Measurements from ENCODE around the gene TMEM143. TPM values are rescaled to one million over a fixed set of nuclear protein-coding genes. Genes with fewer than 3 reads are reported as not detected.
"Not testable (repeated sequence)": the region's sequence is repeated elsewhere in the genome, so short reads cannot be mapped to it uniquely, and the experiment has no call there.

Gene TMEM143
- total RNA-seq, 2 donors from 2014 or later = 20.5 to 33.7 TPM

DNA sequence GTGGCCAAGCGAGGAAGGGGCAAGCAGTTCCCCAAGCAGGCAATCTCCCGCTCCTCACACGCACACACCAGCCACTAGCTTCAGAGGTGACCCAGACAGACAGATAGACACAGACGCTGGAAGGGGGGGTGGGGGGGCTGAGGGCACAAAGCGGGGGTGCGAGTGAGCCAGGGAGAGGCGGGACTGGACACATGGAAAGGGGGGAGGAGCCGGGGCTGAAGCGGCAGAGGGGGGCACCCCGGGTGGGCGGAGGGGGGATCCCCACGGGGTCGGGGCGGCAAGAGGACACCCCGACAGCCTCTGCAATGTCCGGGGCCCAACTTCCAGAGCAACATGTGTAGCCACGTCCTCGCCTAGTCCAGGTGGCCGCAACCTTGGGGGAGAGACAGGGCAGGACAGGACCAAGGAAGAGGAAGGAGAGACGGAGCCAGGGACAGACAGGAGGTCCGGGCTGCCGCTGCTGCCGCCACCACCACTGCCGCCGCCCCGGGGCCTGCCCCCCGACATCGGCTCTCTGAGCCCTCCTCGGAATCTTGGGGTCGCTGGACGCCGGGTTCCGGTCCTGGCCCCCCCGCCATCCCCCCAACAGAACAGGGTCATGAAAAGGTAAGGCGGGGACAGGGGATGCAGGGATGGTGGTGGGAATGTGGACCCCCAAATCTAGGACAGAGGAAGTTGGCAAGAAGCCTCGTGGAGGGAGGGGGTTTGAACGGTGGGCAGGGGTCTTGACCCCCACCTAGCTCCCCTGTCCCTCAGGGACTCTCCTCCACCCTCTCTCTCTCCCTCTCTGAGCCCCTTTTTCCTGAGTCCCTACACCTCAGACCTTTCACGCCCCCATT is 30.8 kb upstream of the TMEM143 start:
- Mint-ChIP-seq H3K4me1 (peaks cover 27% of the 10 kb centered on the region), H3K4me3 (peak overlapping the region; percentile 61)

DNA sequence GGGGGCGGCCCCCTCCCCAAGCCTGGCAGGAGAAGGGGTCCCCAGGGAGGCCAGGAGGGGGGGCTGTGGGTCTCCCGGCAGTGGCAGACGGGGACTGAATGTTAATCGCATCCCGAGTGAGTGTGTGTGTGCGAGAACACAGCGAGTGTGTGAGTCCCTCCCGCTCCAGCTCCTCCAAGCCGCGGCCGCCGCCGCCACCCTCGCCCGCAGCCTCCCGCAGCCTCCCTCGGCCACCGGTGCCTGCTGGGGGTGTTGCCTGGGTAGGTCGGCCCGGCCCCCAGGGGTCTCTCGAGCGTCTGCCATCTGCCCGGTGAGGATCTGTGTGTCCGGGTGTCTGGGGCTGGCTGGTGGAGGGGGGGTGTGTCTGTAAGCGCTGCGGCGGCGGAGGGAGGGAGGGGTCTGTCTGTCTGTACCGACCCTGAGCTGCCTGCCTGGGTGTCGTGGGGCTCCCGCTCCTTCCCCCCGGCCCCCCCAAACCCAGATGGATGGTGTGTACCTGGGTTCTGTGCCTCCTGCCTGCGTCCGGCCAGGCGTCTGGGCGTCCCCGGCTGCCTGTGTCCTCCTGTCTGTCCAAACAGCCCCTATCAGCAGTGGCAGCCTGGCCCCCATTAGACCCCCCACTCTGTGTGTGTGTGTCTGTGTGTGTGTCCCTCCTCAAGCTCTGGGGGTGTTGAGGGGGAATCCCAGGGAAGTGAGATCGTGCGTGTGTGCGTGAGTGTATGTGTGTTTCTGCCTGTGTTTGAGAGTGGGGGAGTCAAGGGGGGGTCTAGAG is 30.0 kb upstream of the TMEM143 start, which contains the start of gene GRIN2D:
TSS of gene GRIN2D (plus strand) at position 110 of the 772 bp plus-strand sequence. CDS start 4,725 bp downstream, outside the sequence.
- H3K27ac Mint-ChIP-seq = peak within 1 kb of the TSS; percentile 50
- peak within 1 kb of the TSS; percentile 61 for H3K4me3 Mint-ChIP-seq
- H3K9me3 Mint-ChIP-seq = no peaks in the 10 kb centered on the region
- peaks cover 14% of the 10 kb centered on the region for H3K36me3 Mint-ChIP-seq (ENCODE audit: low read depth)
- H3K27me3 Mint-ChIP-seq = peaks cover 32% of the 10 kb centered on the region
- peaks cover 20% of the 10 kb centered on the region for H3K4me1 Mint-ChIP-seq
- ATAC-seq (replicated peaks) = no peak

More for the DNA sequence above, 30.8 kb upstream of the TMEM143 start:
- no peak for ATAC-seq (replicated peaks)
- H3K9me3 Mint-ChIP-seq = peaks cover 3% of the 10 kb centered on the region
- peaks cover 6% of the 10 kb centered on the region for H3K36me3 Mint-ChIP-seq (ENCODE audit: low read depth)
- peak overlapping the region; percentile 36 for H3K27ac Mint-ChIP-seq
- H3K27me3 Mint-ChIP-seq = peaks cover 32% of the 10 kb centered on the region

DNA sequence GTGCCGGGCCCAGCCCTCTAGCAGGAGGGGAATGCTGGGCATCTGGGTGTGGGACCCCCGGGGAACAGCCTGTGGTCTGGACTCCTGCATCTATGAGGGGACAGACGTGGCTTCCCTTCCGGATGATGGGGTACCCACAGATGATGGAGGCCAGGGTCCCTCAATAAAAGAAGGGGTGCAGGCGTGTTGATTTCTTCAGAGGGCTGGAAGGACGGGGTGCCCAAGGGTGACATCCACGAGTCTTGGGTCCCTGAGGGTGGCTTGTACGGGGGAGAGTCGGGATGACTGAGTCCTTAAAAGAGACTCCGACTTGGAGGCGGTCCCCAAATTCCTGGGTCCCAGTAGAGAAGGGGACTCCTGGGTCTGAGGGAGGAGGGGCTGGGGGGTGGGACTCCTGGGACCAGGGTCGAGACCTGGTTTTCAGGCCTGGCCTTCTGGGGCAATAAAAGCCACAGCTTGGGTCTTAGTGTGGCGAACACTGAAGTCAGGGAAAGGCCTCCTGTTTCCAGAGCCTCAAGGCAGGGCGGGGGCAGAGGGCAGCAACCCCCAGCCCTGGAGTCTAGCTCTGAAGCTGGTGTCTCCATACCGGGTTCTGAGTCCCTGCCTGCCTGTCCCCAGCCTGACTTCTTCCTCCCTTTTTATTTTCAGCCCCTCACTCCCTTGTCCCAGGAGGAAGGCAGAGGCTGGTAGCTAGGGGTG is 29.3 kb upstream of the TMEM143 start:
- Mint-ChIP-seq H3K9me3 (no peaks in the 10 kb centered on the region), H3K27me3 (peaks cover 32% of the 10 kb centered on the region), H3K4me3 (peak overlapping the region; percentile 40), H3K27ac (peak overlapping the region; percentile 50), H3K4me1 (peaks cover 18% of the 10 kb centered on the region), H3K36me3 (ENCODE audit: low read depth) (peaks cover 21% of the 10 kb centered on the region)
- ATAC-seq (replicated peaks) = no peak

DNA sequence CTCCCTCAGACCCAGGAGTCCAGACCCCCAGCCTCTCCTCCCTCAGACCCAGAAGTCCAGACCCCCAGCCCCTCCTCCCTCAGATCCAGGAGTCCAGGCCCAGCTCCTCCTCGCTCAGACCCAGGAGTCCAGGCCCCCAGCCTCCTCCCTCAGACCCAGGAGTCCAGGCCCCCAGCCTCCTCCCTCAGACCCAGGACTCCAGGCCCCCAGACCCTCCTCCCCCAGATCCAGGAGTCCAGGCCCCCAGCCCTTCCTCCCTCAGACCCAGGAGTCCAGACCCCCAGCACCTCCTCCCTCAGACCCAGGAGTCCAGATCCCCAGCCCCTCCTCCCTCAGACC is 28.2 kb upstream of the TMEM143 start:
- not testable (repeated sequence) for ATAC-seq (replicated peaks); H3K27ac Mint-ChIP-seq; H3K9me3 Mint-ChIP-seq; H3K4me1 Mint-ChIP-seq
- Mint-ChIP-seq H3K27me3 (peaks cover 22% of the 10 kb centered on the region), H3K36me3 (ENCODE audit: low read depth) (peaks cover 32% of the 10 kb centered on the region), H3K4me3 (peak overlapping the region; percentile 91)

DNA sequence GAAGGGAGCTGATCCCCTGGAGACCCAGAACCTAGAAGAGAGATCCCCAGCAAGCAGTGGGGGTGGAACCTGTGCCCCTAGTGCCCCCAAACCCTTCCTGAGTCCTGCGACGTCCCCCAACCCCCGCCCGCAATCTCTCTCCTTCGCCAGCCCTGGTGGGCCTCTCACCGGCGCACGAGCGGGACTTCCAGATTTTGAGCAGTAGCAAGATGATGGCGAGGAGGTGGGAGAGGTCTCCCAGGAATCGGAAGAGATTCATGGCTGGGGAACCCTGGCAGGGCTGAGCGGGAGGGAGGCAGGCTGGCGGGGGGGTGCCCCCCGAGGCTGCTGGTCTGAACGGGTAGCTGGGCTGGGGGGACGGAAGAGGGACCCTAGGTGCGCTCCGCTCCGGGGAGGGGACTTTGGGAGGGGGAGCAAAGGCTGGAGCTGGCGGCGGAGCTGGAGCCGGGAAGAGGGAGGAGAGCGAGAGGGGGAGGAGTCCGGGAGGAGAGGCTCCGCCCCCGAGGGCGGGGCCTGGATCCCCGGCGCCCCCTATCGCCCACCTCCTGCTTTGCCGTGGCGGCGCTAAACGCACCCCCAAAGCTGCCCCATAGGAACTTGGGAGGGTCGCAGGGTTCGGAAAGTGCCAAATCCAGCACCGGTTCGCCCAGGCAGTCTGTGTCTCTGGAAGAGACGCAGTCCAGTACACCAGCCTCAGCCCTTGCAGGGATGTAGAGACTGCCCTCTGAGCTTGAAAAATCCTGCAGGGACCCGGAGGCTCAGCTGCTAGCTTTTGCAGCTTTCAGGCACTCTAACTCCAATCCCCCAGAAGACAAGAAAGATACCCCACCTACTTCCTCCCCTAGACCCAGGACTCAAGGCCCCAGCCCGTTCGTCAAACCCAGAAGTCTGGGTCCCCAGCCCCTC is 27.6 kb upstream of the TMEM143 start, which contains the start of gene KDELR1:
TSS of gene KDELR1 (minus strand) at position 452 of the 906 bp plus-strand sequence. CDS start at position 259, 193 bp downstream.
- Mint-ChIP-seq H3K9me3 (no peaks in the 10 kb centered on the region), H3K36me3 (ENCODE audit: low read depth) (peaks cover 38% of the 10 kb centered on the region), H3K27ac (peak within 1 kb of the TSS; percentile 97), H3K27me3 (peaks cover 22% of the 10 kb centered on the region), H3K4me1 (peaks cover 8% of the 10 kb centered on the region), H3K4me3 (peak within 1 kb of the TSS; percentile 91)
- ATAC-seq (replicated peaks) = peak; percentile 86

DNA sequence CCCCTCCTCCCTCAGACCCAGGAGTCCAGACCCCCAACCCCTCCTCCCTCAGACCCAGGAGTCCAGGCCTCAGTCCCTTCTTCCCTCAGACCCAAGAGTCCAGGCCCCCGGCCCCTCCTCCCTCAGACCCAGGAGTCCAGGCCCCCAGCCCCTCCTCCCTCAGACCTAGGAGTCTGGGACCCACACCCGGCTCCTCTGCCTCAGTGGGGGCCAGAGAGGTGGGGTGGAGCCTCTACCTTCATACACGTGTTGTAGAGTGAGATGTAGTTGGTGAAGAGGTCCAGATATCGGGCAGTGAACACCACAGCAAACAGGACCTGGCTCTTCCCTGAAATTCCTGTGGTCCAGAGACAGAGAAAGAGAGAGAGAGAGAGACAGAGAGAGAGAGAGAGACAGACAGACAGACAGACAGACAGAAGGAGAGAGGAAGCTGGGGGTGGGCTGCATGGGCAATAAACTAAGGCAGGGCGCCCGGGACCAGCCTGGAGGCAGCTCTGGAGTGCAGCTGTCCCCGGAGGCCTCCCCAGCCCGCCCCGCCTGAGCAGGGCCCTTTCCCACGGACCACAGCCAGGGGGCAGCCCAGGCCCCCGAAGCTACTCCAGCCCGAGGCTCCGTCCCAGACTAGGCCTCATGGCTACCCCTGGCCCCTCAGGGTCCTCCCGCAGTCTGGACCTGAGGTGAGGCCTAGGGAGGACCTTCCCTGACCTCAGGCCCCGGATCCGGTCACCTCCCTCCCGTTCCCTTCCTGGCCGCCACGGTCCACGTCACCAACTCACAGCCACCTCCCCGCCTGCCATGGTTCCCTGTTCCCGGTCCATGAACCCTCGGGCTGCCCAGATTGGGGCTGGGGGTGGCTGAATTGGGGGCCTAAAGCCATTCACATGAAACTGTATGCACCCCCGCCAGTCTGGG is 26.7 kb upstream of the TMEM143 start:
- ATAC-seq (replicated peaks) = peak; percentile 71
- peak overlapping the region; percentile 97 for H3K27ac Mint-ChIP-seq

DNA sequence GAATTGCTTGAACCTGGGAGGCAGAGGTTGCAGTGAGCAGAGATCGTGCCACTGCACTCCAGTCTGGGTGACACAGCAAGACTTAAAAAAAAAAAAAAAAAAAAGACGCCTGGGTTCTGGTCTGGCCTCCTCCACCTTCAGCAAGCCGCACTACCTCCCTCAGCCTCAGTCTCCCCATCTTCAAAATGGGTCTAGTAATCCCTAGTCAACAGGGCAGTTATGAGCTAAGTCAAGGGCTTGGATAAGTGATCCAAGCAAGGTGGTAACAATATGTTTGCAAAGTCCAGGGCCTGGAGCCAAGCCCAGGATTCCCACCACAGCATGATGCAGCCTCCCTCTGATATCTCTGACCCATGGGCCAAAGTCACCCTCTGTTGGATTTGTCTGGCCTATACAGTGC is 23.2 kb upstream of the TMEM143 start:
- H3K36me3 Mint-ChIP-seq (ENCODE audit: low read depth) = peaks cover 82% of the 10 kb centered on the region
- ATAC-seq (replicated peaks) = no peak
- H3K9me3 Mint-ChIP-seq = no peaks in the 10 kb centered on the region
- no peaks in the 10 kb centered on the region for H3K27me3 Mint-ChIP-seq
- no peak overlapping the region for H3K27ac Mint-ChIP-seq
- no peak overlapping the region for H3K4me3 Mint-ChIP-seq
- no peaks in the 10 kb centered on the region for H3K4me1 Mint-ChIP-seq

More for the DNA sequence above, 26.7 kb upstream of the TMEM143 start:
- peak overlapping the region; percentile 91 for H3K4me3 Mint-ChIP-seq
- H3K27me3 Mint-ChIP-seq = peaks cover 15% of the 10 kb centered on the region
- H3K9me3 Mint-ChIP-seq = no peaks in the 10 kb centered on the region
- H3K36me3 Mint-ChIP-seq (ENCODE audit: low read depth) = peaks cover 47% of the 10 kb centered on the region
- H3K4me1 Mint-ChIP-seq = peaks cover 8% of the 10 kb centered on the region

DNA sequence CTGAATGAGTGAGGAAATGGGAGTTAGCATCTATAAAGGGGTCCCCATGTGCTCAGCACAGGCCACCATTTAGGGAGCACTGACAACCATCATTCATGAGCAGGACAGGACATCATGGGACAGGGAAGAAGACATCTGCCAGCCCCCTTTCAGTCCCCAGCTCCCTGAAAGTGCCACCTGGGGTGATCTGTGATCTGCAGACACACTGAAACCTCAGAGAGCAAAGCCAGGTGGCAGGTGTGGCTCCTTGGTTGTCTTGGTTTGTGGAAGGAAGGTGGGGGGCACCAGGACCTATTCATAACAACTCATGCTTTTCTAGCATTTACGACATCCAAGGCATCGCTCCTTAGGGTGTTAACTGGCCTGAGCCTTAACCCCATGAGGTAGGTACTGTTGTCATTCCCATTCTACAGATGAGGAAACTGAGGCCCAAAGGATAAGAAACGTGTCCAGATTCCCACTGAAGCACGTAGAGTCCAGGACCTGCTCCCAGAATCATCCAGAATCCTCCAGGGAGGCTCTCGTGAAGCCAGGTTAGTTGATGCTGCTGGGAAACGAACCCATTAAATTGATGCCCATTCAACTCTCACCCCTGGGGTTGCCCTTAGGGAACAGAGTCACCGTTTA is 21.8 kb upstream of the TMEM143 start:
- Mint-ChIP-seq H3K27ac (peak overlapping the region; percentile 21), H3K4me1 (no peaks in the 10 kb centered on the region), H3K27me3 (no peaks in the 10 kb centered on the region), H3K9me3 (no peaks in the 10 kb centered on the region), H3K36me3 (ENCODE audit: low read depth) (peaks cover 83% of the 10 kb centered on the region), H3K4me3 (no peak overlapping the region)
- no peak for ATAC-seq (replicated peaks)

DNA sequence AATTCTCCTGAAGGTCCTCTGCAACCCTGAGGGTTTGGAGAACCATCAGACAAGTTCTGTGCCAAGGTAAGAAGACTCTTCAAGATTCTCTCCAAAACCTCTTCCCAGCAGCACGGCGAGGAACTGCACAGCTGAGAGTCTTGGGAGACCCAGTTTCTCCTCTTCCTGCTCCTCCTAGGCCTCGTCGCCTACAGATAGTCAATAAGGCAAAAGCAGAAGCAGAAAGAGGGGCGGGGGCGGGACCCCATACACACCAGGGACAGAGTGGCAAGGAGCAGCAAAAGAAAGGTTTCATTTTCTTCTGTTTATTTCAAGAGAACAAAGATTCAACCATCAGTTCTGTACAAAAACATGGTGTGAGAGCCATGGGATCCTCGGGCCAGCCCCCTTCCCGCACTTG is 18.5 kb upstream of the TMEM143 start:
- no peak overlapping the region for H3K4me3 Mint-ChIP-seq
- H3K27ac Mint-ChIP-seq = no peak overlapping the region
- peaks cover 61% of the 10 kb centered on the region for H3K36me3 Mint-ChIP-seq (ENCODE audit: low read depth)
- no peaks in the 10 kb centered on the region for H3K27me3 Mint-ChIP-seq
- no peaks in the 10 kb centered on the region for H3K4me1 Mint-ChIP-seq
- no peak for ATAC-seq (replicated peaks)
- no peaks in the 10 kb centered on the region for H3K9me3 Mint-ChIP-seq

DNA sequence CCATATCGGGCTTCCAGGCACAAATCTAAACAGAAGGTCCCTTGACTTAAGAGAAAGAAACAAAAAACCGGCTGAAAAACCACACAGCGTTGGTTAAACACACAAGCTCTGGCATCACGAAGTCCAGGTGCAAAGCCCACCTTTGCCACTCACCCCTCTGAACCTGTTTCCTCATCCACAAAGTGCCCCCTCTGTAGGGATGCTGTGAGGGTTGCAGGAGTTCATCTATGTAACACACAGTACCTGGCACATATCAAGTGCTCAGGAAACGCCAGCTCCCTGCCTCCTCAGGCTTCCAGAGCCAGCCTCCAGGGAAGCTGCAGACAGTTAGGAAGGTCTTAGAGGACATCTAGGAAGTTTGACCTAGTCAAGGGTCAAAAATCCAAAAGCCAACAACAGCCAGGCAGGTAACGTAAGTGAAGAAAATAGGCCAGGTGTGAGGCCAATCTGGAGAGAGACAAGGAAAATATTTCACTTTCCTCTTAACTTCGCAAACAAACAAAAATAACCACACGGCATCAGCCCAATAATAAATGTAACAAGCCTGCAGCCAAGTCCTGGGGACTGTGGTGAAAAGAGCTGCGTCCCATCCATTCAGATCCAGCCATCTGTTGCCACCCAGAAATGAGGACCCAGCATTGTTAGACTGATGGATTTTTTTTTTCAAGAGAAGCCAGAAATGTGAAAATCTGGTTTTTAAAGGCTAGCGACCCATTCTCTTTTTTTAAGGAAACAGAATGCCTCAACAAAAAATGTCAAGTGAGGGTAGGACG is 17.6 kb upstream of the TMEM143 start:
- Mint-ChIP-seq H3K4me3 (no peak overlapping the region), H3K27ac (no peak overlapping the region), H3K4me1 (no peaks in the 10 kb centered on the region), H3K9me3 (no peaks in the 10 kb centered on the region), H3K36me3 (ENCODE audit: low read depth) (peaks cover 51% of the 10 kb centered on the region), H3K27me3 (no peaks in the 10 kb centered on the region)
- no peak for ATAC-seq (replicated peaks)

DNA sequence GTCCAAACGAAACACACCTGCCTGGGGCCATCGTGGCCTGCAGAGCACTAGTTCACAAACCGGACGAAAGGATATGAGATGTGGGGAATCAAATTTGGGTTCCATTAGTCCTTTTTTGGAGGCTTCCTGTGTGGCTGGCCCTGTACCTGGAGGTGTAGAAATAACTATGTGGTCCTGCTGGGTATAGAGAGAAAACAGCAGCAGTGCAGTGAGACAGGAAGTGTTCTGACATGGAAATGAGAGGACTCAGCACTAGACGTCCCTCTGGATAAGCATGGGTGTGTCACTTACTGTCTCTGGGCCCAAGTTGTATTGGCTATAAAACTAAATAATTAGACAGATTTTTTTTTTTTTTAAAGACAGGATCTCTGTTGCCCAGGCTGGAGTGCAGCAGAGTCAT is 15.3 kb upstream of the TMEM143 start:
- Mint-ChIP-seq H3K27ac (no peak overlapping the region), H3K4me3 (no peak overlapping the region), H3K4me1 (no peaks in the 10 kb centered on the region), H3K9me3 (no peaks in the 10 kb centered on the region), H3K36me3 (ENCODE audit: low read depth) (peaks cover 28% of the 10 kb centered on the region), H3K27me3 (no peaks in the 10 kb centered on the region)
- ATAC-seq (replicated peaks) = no peak

DNA sequence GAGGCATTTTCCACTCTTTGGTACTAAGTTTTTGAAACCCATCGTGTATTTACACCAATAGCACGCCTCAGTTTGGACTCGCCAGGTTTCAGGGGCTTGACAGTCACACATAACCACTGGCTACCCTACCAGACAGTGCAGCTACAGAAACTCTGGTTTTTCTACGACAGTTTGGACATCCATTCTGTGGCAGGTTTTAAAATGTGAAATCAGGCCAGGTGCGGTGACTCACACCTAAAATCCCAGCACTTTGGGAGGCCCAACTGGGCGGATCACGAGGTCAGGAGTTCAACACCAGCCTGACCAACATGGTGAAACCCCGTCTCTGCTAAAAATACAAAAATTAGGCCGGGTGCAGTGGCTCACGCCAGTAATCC is 14.4 kb upstream of the TMEM143 start:
- Mint-ChIP-seq H3K36me3 (ENCODE audit: low read depth) (peaks cover 20% of the 10 kb centered on the region), H3K4me3 (no peak overlapping the region), H3K27me3 (no peaks in the 10 kb centered on the region), H3K27ac (no peak overlapping the region), H3K4me1 (no peaks in the 10 kb centered on the region), H3K9me3 (no peaks in the 10 kb centered on the region)
- ATAC-seq (replicated peaks) = no peak
